ENCODE data around the gene NCAPH2.

GRCh38 chr22:50544746-50545253, 36.8 kb downstream of the NCAPH2 start:
- TF ChIP-seq, protein P1, sequence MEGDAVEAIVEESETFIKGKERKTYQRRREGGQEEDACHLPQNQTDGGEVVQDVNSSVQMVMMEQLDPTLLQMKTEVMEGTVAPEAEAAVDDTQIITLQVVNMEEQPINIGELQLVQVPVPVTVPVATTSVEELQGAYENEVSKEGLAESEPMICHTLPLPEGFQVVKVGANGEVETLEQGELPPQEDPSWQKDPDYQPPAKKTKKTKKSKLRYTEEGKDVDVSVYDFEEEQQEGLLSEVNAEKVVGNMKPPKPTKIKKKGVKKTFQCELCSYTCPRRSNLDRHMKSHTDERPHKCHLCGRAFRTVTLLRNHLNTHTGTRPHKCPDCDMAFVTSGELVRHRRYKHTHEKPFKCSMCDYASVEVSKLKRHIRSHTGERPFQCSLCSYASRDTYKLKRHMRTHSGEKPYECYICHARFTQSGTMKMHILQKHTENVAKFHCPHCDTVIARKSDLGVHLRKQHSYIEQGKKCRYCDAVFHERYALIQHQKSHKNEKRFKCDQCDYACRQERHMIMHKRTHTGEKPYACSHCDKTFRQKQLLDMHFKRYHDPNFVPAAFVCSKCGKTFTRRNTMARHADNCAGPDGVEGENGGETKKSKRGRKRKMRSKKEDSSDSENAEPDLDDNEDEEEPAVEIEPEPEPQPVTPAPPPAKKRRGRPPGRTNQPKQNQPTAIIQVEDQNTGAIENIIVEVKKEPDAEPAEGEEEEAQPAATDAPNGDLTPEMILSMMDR (IDR thresholded peaks at IDR 0.05) = no peak
- TF ChIP-seq EP300 (IDR thresholded peaks at IDR 0.05) = no peak
